GM18499 (cell line): Measurements from ENCODE around the gene BDH1.
"Not testable (repeated sequence)": the region's sequence is repeated elsewhere in the genome, so short reads cannot be mapped to it uniquely, and the experiment has no call there.

Experiments used
- ATAC-seq: cut with Tn5 transposase; IDR thresholded peaks from one replicate; pipeline ENCODE4 v1.9.1; 2021; ENCODE audit warnings: moderate number of reproducible peaks; ENCODE audit not compliant: insufficient read depth, unreplicated experiment

The BDH1 gene

DNA sequence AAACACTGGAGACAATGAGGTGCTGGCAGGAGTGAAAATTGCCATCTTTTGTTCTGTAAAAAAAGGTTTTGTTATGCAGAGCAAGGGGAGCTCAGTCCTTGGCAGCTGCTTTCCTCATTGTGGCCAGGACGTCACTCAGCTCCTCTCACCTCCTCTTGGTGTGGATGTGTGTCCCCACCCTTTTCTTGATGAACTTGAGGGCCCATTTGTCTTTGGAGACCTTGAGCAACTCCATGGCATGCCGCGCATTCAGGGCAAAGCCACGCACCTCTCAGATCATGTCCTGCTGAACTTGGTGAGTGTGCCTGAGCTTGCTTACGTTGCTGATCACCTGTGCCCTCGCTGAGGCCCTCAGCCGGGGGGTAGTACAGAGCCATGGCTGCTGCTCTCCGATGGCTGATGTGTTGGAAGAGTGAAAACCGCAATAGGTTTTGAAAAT is 24.5 kb upstream of the BDH1 start:
- no peak for ATAC-seq

DNA sequence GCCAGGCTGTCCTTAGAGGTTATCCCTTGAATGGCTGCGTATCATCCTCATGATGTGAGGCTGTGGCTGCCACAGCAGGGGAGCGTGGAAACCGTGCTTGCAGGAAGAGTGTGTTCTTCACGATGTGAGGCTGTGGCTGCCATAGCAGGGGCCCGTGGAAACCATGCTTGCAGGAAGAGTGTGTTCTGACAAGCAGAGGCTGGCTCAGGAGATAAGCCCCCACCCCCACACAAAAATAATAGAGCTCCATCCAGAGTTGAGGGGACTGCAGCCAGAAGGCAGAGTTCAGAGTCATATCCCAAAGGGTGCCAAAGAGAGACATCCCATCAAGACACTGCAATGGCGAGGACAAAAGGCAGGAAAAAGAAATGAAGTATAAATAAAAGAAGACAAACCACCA is 22.6 kb upstream of the BDH1 start:
- ATAC-seq: no peak

DNA sequence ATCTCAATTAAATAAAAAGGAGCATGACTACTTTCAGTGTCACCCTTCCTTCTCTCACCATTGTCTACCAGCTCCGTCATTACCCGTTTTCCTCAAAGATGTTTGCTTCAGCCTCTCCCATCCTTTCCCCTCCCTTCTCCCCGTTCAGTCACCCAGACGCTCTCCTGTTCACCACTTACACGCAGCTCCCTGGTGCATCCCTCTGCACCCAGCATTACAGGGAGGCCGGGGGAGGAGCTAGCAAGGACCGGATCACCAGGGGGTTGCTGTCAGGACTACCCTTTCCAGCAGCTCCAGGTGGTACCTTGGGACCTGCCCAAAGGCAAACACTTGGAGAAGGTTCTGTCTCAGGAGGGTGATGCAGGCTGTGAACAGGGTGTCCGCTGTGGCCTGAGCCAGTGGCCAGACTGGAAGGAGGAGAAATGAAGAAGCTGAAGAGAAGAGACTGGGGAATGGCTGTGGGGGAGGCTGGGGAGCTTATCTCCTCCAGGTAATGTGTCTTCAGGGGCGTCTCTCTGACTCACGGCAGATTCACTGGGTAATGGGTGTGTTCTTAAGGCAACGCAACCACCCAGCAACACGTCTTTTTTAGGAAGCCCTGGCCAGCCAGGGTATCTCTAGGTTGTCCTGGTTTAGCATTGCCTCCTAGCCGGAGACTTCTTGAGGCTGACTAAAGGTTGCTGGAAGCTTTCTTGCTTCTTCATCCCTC is 21.8 kb upstream of the BDH1 start:
- ATAC-seq: no peak

DNA sequence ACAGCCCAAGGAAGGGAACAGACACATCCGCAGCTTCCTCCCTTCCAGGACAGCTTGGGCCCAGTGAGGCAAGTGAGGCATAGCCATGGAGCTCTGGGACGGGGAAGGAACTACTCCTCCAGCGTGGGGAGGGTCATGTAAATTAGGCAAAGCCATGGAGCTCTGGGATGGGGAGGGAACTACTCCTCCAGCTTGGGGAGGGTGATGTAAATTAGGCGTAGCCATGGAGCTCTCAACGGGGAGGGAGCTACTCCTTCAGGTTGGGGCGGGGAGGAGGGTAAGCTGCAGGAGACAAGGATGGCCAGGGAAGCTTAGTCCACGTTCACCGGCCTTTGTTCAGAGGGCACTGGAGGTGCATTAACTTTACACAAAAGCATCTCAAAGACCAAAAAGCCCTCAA is 21.1 kb upstream of the BDH1 start:
- ATAC-seq: no peak

DNA sequence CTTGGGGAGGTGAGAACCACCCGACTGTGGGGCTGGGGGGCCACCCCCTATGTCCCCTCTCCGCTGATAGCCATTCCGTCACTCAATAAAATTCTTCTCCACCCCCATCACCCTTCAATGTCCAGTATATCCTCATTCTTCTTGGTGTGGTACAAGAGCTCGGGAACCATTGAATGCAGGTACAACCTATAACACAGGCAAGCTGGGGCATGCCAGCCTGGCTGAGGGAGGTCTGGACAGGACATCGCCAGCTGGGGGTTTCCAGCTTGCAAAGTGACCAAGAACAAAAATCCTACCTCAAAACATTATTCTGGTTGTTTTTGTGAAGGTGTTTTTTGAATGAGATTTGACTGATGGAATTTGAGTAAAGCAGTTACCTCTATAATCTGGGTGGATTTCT is 19.6 kb upstream of the BDH1 start:
- ATAC-seq: no peak

- ATAC-seq: not testable (repeated sequence)
These were observed 18.7 kb upstream of the BDH1 start for GRCh38 chr3:197574396-197574991.

GRCh38 chr3:197573048-197573767 is 17.4 kb upstream of the BDH1 start:
- no peak for ATAC-seq

DNA sequence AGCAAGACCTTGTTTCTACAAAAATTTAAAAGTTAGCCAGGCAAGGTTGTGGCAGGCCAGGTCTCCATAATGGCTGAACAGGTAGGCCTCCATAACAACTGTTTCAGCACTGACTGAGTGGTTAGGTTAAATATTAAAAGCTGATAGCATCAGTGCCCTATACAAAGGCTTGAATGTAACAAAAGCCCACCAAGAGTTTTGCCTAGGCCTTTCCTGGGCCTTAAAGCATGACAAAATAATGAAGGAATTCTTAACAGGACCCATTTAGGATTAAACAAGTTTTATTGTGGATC is 16.1 kb upstream of the BDH1 start:
- not testable (repeated sequence) for ATAC-seq

GRCh38 chr3:197571074-197571879 is 15.5 kb upstream of the BDH1 start:
- ATAC-seq: not testable (repeated sequence)

DNA sequence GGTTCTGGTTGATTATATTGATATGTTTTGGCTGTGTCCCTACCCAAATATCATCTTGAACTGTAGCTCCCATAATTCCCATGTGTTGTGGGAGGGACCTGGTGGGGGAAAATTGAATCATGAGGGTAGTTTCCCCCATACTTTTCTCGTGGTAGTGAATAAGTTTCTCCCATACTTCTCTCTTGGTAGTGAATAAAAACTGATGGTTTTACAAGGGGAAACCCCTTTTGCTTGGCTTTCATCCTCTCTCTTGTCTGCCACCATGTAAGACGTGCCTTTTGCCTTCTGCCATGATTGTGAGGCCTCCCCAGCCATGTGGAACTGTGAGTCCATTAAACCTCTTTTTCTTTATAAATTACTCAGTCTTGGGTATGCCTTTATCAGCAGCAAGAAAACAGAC is 13.7 kb upstream of the BDH1 start:
- not testable (repeated sequence) for ATAC-seq

DNA sequence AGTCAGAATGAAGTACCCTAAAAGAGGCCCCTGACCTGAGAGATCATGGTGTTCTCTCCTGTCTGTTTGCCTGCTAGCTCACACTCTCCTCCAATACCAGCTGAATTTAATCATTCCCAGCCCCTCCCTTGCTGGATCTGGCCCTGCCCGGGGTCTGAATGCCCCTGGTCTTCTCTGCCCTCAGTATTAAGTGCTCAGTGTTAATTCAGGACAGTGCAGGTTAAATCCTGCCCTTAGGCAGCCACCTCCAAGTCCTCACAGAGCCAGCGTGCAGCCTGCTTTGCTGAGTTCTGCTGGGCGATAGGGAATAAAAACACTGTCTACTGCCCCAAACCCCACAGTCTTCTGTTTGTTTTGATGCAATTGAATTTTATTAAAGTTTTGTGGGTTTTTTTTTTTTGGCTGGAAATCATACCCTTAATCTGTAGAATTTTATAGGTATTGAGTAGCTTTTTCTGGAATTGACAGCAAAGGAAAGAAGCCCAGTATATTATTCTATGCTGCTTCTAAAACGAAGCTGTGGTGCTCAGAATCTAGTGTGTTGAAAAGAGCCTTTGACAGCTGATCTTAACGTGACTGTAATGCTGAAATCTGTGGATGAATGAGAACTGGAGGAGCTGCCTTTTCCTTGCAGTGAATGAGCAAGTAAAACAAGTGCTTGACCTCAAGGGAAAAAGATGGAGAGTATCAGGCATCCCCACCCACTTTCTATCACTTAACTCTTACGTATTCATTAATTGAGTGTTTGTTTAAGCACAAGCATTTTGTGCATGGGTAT is 12.3 kb upstream of the BDH1 start:
- no peak for ATAC-seq

DNA sequence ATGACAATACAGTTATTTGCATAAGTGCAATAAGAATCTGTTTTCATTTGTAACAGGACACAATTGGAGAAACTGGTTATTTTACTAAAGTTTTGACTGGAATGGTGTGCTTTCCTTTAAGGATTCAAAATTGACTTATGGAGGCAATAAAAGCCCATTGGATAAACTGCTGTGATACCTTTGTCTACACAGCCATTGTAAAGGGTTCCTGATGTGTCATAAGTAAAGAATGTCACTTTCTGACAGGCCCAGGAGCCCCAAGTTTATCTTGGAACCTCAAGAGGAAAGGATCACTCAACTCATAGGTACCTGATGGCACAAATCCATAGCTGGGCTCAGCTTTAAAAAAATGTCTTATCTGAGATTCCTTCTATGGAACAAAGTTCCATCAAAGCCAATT is 10.4 kb upstream of the BDH1 start:
- ATAC-seq: not testable (repeated sequence)

- no peak for ATAC-seq
These were observed 8.5 kb upstream of the BDH1 start for GRCh38 chr3:197564097-197564843.

GRCh38 chr3:197562398-197563251 is 6.9 kb upstream of the BDH1 start:
- ATAC-seq: no peak

- no peak for ATAC-seq
These were observed 6.2 kb upstream of the BDH1 start for GRCh38 chr3:197561926-197562325.

DNA sequence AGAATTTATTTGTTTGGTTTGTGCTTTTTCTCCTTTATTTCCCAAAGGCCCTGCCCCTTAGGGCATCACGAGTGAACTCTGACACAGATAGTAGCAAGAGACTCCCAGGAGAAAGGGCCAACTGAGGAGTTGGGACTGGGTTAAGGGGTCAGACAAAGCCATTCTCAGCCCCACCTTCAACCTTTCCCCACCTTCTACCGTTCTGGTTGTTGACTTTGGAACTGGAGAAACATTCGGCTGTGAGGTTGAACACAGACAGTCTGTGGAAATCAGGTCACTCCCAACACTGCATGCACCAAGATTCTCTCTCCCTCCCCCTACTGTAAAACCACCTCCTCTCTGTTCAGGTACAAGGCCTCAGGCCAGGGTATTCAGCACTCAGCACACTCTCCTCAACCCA is 3.9 kb upstream of the BDH1 start:
- no peak for ATAC-seq

GRCh38 chr3:197554562-197555280 is 1.0 kb downstream of the BDH1 start:
- ATAC-seq: peak; percentile 91

- ATAC-seq: no peak
These were observed 1.6 kb downstream of the BDH1 start for GRCh38 chr3:197554196-197554561.
